Measurements from ENCODE around the gene ARSG. TPM values are rescaled to one million over a fixed set of nuclear protein-coding genes. Genes with fewer than 3 reads are reported as not detected.

Gene ARSG
- total and polyA plus RNA-seq, 10 of the 15 experiments (the other 5 are each of a cell fraction or from before 2014, with no cell fraction given): 2.9 to 13.5 (median 7.6) TPM

GRCh38 chr17:68294617-68295016, 3.3 kb downstream of the ARSG start:
- intact Hi-C loops (cut with micrococcal nuclease; ENCODE audit: unreplicated experiment): loop anchor here (5.0 kb wide), 2 partner anchors 47 to 53 kb away; partner anchors contain the start of gene AMZ2
- FAIRE-seq (no peak), DNase-seq (ENCODE audit: low read depth, low spot score) (no peak), ATAC-seq (no peak)
- Histone ChIP-seq H2AFZ (ENCODE audit: control insufficient read depth, low read depth, low read length) (no peak overlapping the region), H3K4me1 (ENCODE audit: control insufficient read depth, insufficient read depth, low read length) (peaks cover 9% of the 10 kb centered on the region; the same call in 1 of the 2 replicates), H3K27me3 (replicated peaks in 1 of 2; ENCODE audit: control insufficient read depth in 2 of 2, insufficient read depth in 2 of 2, low read length in 1 of 2) (no peaks in the 10 kb centered on the region), H3K4me2 (ENCODE audit: control insufficient read depth, insufficient read depth) (no peak overlapping the region), H3K27ac (ENCODE audit: control insufficient read depth, insufficient read depth) (no peak overlapping the region), H3K79me2 (ENCODE audit: control insufficient read depth, insufficient read depth, low read length) (peaks cover 20% of the 10 kb centered on the region), H4K20me1 (ENCODE audit: control insufficient read depth, insufficient read depth) (no peaks in the 10 kb centered on the region), H3K36me3 (ENCODE audit: control insufficient read depth in 2 of 2, insufficient read depth in 2 of 2, low read length in 1 of 2) (no peaks in the 10 kb centered on the region), H3K9ac (ENCODE audit: control insufficient read depth, insufficient read depth, low read length) (no peak overlapping the region), H3K4me3 (no peak overlapping the region), H3K9me3 (replicated peaks; ENCODE audit: control insufficient read depth, insufficient read depth, low read length) (no peaks in the 10 kb centered on the region)
- in situ Hi-C loops (cut with MboI): no loop called here
- RAD21 ChIA-PET (ENCODE audit: unreplicated experiment): no interaction called here
- no peak for TF ChIP-seq CREB1 (IDR thresholded peaks at IDR 0.05; ENCODE audit: low read depth)
- no peak for TF ChIP-seq E2F4 (IDR thresholded peaks at IDR 0.05; ENCODE audit: low read depth, low read length)
- TF ChIP-seq NRF1 (conservative IDR thresholded peaks at IDR 0.05; ENCODE audit: low read depth, low read length): no peak
- TF ChIP-seq PBX3 (IDR thresholded peaks at IDR 0.05; ENCODE audit: insufficient replicate concordance, low read depth, low read length): no peak
- no peak for TF ChIP-seq GABPA (IDR thresholded peaks at IDR 0.05; ENCODE audit: low read depth)
- no peak for TF ChIP-seq STAT3 (IDR thresholded peaks at IDR 0.05; ENCODE audit: low read depth, low read length)
- TF ChIP-seq PAX8 (IDR thresholded peaks at IDR 0.05): no peak
- TF ChIP-seq HDAC2 (IDR thresholded peaks at IDR 0.05): no peak
- TF ChIP-seq NKRF (conservative IDR thresholded peaks at IDR 0.05): no peak
- no peak for TF ChIP-seq ZBTB33 (IDR thresholded peaks at IDR 0.05)
- 51% methylated on average over 4 of the region's 4 CpGs for WGBS (ENCODE audit: insufficient coverage, insufficient replicate concordance, low lambda C conversion rate, missing lambda C conversion rate)
- CTCF ChIA-PET: no interaction called here
- POLR2A ChIA-PET: no interaction called here
- SMC1A ChIA-PET (ENCODE audit: uncharacterized antibody, unreplicated experiment): no interaction called here
- BruUV-seq (replicated peaks): no TSS peak
